Stomach smooth muscle (tissue), 2 donors: ENCODE results near the gene BTD.

Experiments
- H3K27ac ChIP-seq: one replicate; pipeline ENCODE4 v1.7.0; 2013; ENCODE audit warnings: mild to moderate bottlenecking, low read length, inconsistent platforms
- H3K27me3 ChIP-seq, 2 donors: one replicate each; pipeline ENCODE4 v1.7.0; 2013; ENCODE audit warnings: low read length in 2 of 2; ENCODE audit not compliant: insufficient read depth in 2 of 2, control insufficient read depth in 1 of 2
- H3K36me3 ChIP-seq, 2 donors: one replicate each; pipeline ENCODE4 v1.7.0; 2013; ENCODE audit warnings: low read length in 2 of 2; ENCODE audit not compliant: control insufficient read depth in 2 of 2, insufficient read depth in 2 of 2
- H3K4me1 ChIP-seq: one replicate; pipeline ENCODE4 v1.7.0; 2013; ENCODE audit warnings: low read length; ENCODE audit not compliant: control insufficient read depth, insufficient read depth
- H3K4me3 ChIP-seq, 2 donors: one replicate each; pipeline ENCODE4 v1.7.0; 2013; ENCODE audit warnings: low read length in 2 of 2
- H3K9ac ChIP-seq, 2 donors: one replicate each; pipeline ENCODE4 v1.7.0; 2013; ENCODE audit warnings: low read length in 2 of 2, mild to moderate bottlenecking in 1 of 2
- H3K9me3 ChIP-seq, 2 donors: one replicate each; pipeline ENCODE4 v1.7.0; 2013; ENCODE audit warnings: low read length in 2 of 2; ENCODE audit not compliant: control insufficient read depth in 2 of 2
- donor health status: healthy.
- donor health status: Pancreatic carcinoma.

The BTD gene

DNA sequence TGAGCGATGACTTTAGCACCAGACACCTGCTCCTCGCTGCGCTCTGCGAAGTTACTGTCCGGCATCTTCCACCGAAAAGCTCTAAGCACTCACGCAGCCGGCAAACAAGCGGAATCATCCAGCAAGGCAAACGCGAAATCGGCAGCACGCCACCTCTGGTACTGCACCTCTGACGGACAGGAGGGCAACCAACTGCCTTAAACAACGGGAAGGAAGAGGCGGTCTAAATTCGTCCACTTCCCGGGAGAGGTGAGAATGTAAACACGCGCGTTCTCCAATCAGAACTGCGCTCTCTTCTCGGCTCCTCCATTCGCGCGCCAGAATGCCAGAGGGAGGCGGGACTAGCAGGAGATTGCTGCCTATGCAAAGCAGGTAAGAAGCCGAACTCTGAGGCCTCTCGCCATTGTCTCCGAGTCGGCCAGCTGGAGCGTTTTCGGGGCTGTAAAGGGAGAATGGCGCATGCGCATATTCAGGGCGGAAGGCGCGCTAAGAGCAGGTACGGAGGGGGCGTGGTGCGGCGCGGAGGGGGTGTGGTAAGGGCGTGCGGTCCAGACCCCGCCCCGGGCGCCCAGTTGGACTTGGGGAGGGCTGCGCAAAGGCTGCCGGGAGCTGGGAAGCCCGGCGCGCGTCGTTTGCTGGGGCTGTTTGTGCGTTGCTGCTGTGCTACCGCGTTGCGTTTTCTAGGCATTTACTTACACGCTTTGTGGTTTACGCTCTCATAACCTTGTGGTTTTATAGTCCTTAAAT is at the start of gene BTD, which contains the start of gene HACL1:
Gene BTD, plus strand, starts transcription at position 347 of the 747 bp plus-strand sequence. CDS start 33,695 bp downstream, outside the sequence.
Gene HACL1, minus strand, starts transcription at position 171 of the 747 bp plus-strand sequence. Its CDS starts 106 bp downstream, at position 65.
- no peaks in the 10 kb centered on the region for H3K9me3 ChIP-seq
- H3K4me1 ChIP-seq, result peaks cover 22% of the 10 kb centered on the region
- H3K27ac ChIP-seq, result peak within 1 kb of the TSS; percentile 84
- H3K36me3 ChIP-seq, result peaks cover 6 to 11% of the 10 kb centered on the region in 2 donors
- H3K27me3 ChIP-seq, result no peaks in the 10 kb centered on the region
- H3K4me3 ChIP-seq, result peak within 1 kb of the TSS; percentile 75 to 100
- peak within 1 kb of the TSS; percentile 74 to 96 for H3K9ac ChIP-seq

- no peaks in the 10 kb centered on the region for H3K4me1 ChIP-seq
- no peaks in the 10 kb centered on the region for H3K9me3 ChIP-seq
- no peak overlapping the region for H3K27ac ChIP-seq
- peaks cover 7 to 9% of the 10 kb centered on the region in 2 donors for H3K36me3 ChIP-seq
- no peak overlapping the region for H3K4me3 ChIP-seq
- H3K27me3 ChIP-seq, result no peaks in the 10 kb centered on the region
- no peak overlapping the region for H3K9ac ChIP-seq
Measured at GRCh38 chr3:15551902-15552301, 49.6 kb upstream of the BTD start.

GRCh38 chr3:15553749-15554148 is 47.8 kb upstream of the BTD start:
- H3K9me3 ChIP-seq, result no peaks in the 10 kb centered on the region
- H3K27me3 ChIP-seq, result no peaks in the 10 kb centered on the region
- no peaks in the 10 kb centered on the region for H3K4me1 ChIP-seq
- H3K4me3 ChIP-seq, result no peak overlapping the region
- no peak overlapping the region for H3K27ac ChIP-seq
- no peak overlapping the region for H3K9ac ChIP-seq
- H3K36me3 ChIP-seq, result peaks cover 7 to 9% of the 10 kb centered on the region in 2 donors

DNA sequence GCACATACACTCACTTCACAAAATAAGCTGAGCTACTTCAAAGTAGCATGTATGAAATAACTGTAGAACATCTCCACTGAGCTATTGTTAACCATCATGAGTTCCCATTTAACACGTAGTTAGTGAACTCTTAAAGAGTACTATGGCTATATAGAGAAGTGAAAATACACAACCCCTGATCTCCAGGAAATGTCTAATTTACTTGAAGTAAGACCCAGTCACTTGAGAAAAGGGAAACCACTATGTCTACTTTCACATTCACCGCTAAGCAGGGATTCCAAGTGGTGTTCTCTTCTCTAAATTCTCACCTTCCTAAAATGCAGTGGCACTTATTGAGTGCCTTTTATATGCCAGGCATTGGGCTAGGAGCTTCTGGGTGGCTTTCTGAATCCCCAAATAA is 45.0 kb upstream of the BTD start:
- Histone ChIP-seq H3K27ac (no peak overlapping the region), H3K9me3 (no peaks in the 10 kb centered on the region), H3K4me1 (no peaks in the 10 kb centered on the region), H3K36me3 (peaks cover 12 to 14% of the 10 kb centered on the region in 2 donors), H3K27me3 (no peaks in the 10 kb centered on the region), H3K9ac (no peak overlapping the region), H3K4me3 (no peak overlapping the region)

DNA sequence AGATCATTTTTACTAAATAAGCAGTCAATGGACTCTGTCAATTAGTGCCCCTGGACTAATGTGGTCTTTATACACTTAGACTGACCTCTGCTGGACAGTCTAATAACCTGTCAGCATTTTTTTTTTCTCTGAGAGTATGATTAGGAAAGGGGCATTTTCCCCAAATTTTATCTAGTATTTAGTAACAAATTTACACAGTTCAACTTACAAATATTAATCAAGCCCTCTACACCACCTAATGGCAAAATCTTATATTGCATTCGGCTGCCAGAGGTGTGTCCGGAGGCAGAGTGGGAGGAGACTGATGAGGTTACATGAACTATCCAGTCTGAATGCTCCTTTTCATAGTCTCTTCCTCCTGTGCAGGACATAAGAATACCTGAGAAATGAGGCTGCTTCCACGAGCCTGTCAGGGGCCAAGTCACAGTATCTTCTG is 44.0 kb upstream of the BTD start:
- H3K27ac ChIP-seq, result no peak overlapping the region
- H3K4me1 ChIP-seq, result no peaks in the 10 kb centered on the region
- no peaks in the 10 kb centered on the region for H3K27me3 ChIP-seq
- no peak overlapping the region for H3K4me3 ChIP-seq
- H3K9ac ChIP-seq, result no peak overlapping the region
- H3K9me3 ChIP-seq, result no peaks in the 10 kb centered on the region
- H3K36me3 ChIP-seq, result peaks cover 10 to 20% of the 10 kb centered on the region in 2 donors

DNA sequence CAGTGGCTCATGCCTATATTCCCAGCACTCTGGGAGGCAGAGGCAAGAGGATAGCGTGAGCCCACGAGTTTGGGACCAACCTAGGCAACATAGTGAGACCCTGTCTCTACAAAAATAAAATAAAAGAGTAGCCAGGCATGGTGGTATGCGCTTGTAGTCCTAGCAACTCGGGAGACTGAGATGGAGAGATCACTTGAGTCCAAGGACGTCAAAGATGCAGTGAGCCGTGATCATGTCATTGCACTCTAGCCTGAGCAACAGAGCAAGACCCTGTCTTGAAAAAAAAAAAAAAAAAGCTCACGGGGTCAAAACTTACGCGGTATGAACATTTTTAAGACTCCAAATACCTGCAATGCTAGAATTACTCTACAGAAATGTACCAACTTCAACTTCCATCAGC is 43.0 kb upstream of the BTD start:
- no peaks in the 10 kb centered on the region for H3K27me3 ChIP-seq
- H3K27ac ChIP-seq, result no peak overlapping the region
- peaks cover 19 to 25% of the 10 kb centered on the region in 2 donors for H3K36me3 ChIP-seq
- no peaks in the 10 kb centered on the region for H3K4me1 ChIP-seq
- no peaks in the 10 kb centered on the region for H3K9me3 ChIP-seq
- no peak overlapping the region for H3K9ac ChIP-seq
- no peak overlapping the region for H3K4me3 ChIP-seq

GRCh38 chr3:15562560-15562959 is 39.0 kb upstream of the BTD start:
- Histone ChIP-seq H3K27me3 (no peaks in the 10 kb centered on the region), H3K4me1 (no peaks in the 10 kb centered on the region), H3K9me3 (no peaks in the 10 kb centered on the region), H3K4me3 (no peak overlapping the region), H3K9ac (no peak overlapping the region), H3K27ac (no peak overlapping the region), H3K36me3 (peaks cover 36 to 39% of the 10 kb centered on the region in 2 donors)

DNA sequence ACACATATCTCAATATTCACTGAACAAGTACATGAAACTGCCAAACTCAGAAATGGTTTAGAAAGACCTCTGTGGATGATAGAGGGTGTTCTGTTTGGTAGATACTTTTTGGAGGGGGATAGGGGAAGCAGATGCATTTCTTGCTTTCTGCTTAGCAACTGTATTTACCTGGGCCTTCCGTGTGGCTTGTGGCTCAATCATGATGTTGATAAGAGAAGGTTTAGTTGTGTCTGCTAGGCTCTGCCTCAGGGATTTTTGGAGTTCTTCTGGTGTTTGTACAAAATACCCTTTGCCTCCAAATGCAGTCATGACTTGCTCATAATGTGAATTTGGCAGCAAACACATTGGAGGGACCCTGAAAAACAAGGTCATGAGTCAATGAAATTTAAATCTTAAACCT is 38.4 kb upstream of the BTD start:
- no peak overlapping the region for H3K9ac ChIP-seq
- H3K4me1 ChIP-seq, result no peaks in the 10 kb centered on the region
- no peak overlapping the region for H3K27ac ChIP-seq
- peaks cover 42 to 45% of the 10 kb centered on the region in 2 donors for H3K36me3 ChIP-seq
- H3K9me3 ChIP-seq, result no peaks in the 10 kb centered on the region
- no peaks in the 10 kb centered on the region for H3K27me3 ChIP-seq
- H3K4me3 ChIP-seq, result no peak overlapping the region

- peaks cover 29 to 35% of the 10 kb centered on the region in 2 donors for H3K36me3 ChIP-seq
- H3K9ac ChIP-seq, result no peak overlapping the region
- no peaks in the 10 kb centered on the region for H3K9me3 ChIP-seq
- no peak overlapping the region for H3K4me3 ChIP-seq
- no peak overlapping the region for H3K27ac ChIP-seq
- no peaks in the 10 kb centered on the region for H3K27me3 ChIP-seq
- no peaks in the 10 kb centered on the region for H3K4me1 ChIP-seq
Measured at GRCh38 chr3:15572138-15572537, 29.4 kb upstream of the BTD start.

GRCh38 chr3:15575446-15575845 is 26.1 kb upstream of the BTD start:
- H3K9me3 ChIP-seq, result no peaks in the 10 kb centered on the region
- no peak overlapping the region for H3K4me3 ChIP-seq
- H3K36me3 ChIP-seq, result peaks cover 15 to 24% of the 10 kb centered on the region in 2 donors
- no peaks in the 10 kb centered on the region for H3K4me1 ChIP-seq
- H3K9ac ChIP-seq, result no peak overlapping the region
- no peak overlapping the region for H3K27ac ChIP-seq
- H3K27me3 ChIP-seq, result no peaks in the 10 kb centered on the region

DNA sequence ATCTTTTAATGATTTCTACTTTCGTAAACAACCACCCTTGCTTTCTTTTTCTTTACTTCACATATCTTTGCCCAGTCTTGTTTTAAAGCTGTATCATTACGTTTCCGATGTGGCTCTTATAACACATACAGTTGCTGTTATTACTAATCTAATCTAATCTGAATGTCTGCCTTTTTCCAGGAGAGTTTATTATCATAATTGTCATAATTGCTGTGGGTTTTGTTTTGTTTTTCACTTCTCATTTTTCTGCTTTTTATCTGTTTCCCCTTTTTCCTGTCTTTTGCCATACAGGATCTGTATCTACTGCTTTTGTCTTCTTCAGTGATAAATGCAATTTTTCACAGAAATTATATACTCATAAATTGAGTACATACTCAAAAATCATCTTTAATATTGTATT is 25.1 kb upstream of the BTD start:
- Histone ChIP-seq H3K36me3 (peaks cover 11 to 20% of the 10 kb centered on the region in 2 donors), H3K9me3 (no peaks in the 10 kb centered on the region)

More for the DNA sequence above, 25.1 kb upstream of the BTD start:
- no peak overlapping the region for H3K27ac ChIP-seq
- H3K9ac ChIP-seq, result no peak overlapping the region
- no peaks in the 10 kb centered on the region for H3K4me1 ChIP-seq
- H3K4me3 ChIP-seq, result no peak overlapping the region
- H3K27me3 ChIP-seq, result no peaks in the 10 kb centered on the region
